Keratinocyte (primary cell): ENCODE measurements around the gene BORCS6.

Source experiments
- EZH2 ChIP-seq: IDR thresholded peaks from one replicate; pipeline ENCODE4 v1.6.1; 2012; ENCODE audit warnings: inconsistent platforms, mild to moderate bottlenecking, low read length, moderate library complexity
- TF ChIP-seq, protein P1 (sequence below), 3 experiments: IDR thresholded peaks in 1 of 3; conservative IDR thresholded peaks in 1 of 3; optimal IDR thresholded peaks in 1 of 3; 2 replicates in 2 of 3; 3 replicates in 1 of 3; pipeline versions ENCODE3 to v1.5.1; 2011; ENCODE audit warnings: low read length in 3 of 3, mild to moderate bottlenecking in 3 of 3, moderate library complexity in 2 of 3, control low read depth in 1 of 3, inconsistent platforms in 1 of 3; ENCODE audit not compliant: insufficient read depth in 2 of 3; ENCODE audit errors: extremely low read depth in 1 of 3

DNA sequence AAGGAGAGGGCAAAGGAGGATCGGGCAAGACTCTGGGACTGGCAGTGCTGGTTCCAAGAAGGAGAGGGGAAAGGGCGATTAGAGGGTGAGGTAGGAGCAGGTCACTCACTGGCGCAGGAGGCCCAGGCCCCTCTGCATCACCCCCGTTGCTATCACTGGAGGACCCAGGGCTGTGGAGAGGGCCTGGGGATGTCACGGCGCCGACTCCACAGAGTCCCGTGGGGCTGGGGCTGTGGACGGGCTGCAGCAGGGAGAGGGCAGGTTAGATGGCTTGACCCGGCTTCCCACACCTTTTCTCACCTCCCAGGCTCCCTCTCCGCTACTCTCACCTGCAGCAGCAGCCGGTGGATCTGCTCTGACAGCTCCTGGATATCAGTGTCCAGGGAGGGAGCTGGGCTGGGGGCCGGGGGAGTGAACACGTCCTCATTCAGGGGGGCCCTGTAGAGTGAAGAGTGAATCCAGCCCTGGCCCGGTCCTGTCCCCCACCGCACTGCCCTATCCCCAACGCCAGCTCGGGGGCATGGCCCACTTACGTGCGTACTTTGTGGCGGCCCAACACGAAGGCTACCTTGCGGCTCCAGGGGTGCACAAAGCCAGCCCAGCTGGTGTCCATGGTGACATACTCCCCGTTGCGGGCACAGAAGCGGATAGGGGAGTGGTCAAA, 42.7 kb downstream of the BORCS6 start:
- TF ChIP-seq EZH2, result no peak
- TF ChIP-seq, protein P1, sequence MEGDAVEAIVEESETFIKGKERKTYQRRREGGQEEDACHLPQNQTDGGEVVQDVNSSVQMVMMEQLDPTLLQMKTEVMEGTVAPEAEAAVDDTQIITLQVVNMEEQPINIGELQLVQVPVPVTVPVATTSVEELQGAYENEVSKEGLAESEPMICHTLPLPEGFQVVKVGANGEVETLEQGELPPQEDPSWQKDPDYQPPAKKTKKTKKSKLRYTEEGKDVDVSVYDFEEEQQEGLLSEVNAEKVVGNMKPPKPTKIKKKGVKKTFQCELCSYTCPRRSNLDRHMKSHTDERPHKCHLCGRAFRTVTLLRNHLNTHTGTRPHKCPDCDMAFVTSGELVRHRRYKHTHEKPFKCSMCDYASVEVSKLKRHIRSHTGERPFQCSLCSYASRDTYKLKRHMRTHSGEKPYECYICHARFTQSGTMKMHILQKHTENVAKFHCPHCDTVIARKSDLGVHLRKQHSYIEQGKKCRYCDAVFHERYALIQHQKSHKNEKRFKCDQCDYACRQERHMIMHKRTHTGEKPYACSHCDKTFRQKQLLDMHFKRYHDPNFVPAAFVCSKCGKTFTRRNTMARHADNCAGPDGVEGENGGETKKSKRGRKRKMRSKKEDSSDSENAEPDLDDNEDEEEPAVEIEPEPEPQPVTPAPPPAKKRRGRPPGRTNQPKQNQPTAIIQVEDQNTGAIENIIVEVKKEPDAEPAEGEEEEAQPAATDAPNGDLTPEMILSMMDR (optimal IDR thresholded peaks at IDR 0.05 in 1 of 3, IDR thresholded peaks at IDR 0.05 in 1 of 3, conservative IDR thresholded peaks at IDR 0.05 in 1 of 3; ENCODE audit: extremely low read depth in 1 of 3, insufficient read depth in 2 of 3, low read length in 3 of 3), result no peak
